Measurements from ENCODE around the gene CHRNA3.

The CHRNA3 gene

GRCh38 chr15:78620527-78621421, at the start of gene CHRNA3:
TSS of gene CHRNA3 (minus strand) at chr15:78620996. CDS start at chr15:78620794, 202 bp downstream.
- DNase-seq: peak; percentile 17

- DNase-seq: no peak
These were observed 48.2 kb upstream of the CHRNA3 start for GRCh38 chr15:78668987-78669386.

GRCh38 chr15:78667578-78668236, 46.9 kb upstream of the CHRNA3 start:
- DNase-seq: no peak

- no peak for DNase-seq
These were observed 45.2 kb upstream of the CHRNA3 start for GRCh38 chr15:78666010-78666409.

- no peak for DNase-seq
These were observed 42.9 kb upstream of the CHRNA3 start for GRCh38 chr15:78663703-78664102.

GRCh38 chr15:78662028-78662427, 41.2 kb upstream of the CHRNA3 start:
- no peak for DNase-seq

- no peak for DNase-seq
These were observed 40.2 kb upstream of the CHRNA3 start for GRCh38 chr15:78661001-78661400.

GRCh38 chr15:78660584-78660983, 39.8 kb upstream of the CHRNA3 start:
- no peak for DNase-seq

- DNase-seq: no peak
These were observed 38.0 kb upstream of the CHRNA3 start for GRCh38 chr15:78658823-78659222.

GRCh38 chr15:78654272-78654671, 33.5 kb upstream of the CHRNA3 start:
- no peak for DNase-seq

GRCh38 chr15:78651930-78652615, 31.3 kb upstream of the CHRNA3 start:
- DNase-seq: no peak

- DNase-seq: no peak
These were observed 30.2 kb upstream of the CHRNA3 start for GRCh38 chr15:78651007-78651406.

GRCh38 chr15:78650022-78650421, 29.2 kb upstream of the CHRNA3 start:
- DNase-seq: no peak

GRCh38 chr15:78645009-78645408, 24.2 kb upstream of the CHRNA3 start:
- no peak for DNase-seq

GRCh38 chr15:78642331-78642730, 21.5 kb upstream of the CHRNA3 start:
- no peak for DNase-seq

GRCh38 chr15:78641749-78642275, 21.0 kb upstream of the CHRNA3 start:
- DNase-seq: no peak

- peak; percentile 41 for DNase-seq
These were observed 20.4 kb upstream of the CHRNA3 start, which contains the start of gene CHRNB4 for GRCh38 chr15:78641102-78641748. TSS of gene CHRNB4 (minus strand) at chr15:78641210. CDS start at chr15:78641133, 77 bp downstream.

GRCh38 chr15:78640527-78641101, 19.8 kb upstream of the CHRNA3 start:
- peak; percentile 7 for DNase-seq

GRCh38 chr15:78638658-78639314, 18.0 kb upstream of the CHRNA3 start:
- peak; percentile 75 for DNase-seq

GRCh38 chr15:78637776-78638435, 17.1 kb upstream of the CHRNA3 start:
- DNase-seq: no peak

- no peak for DNase-seq
These were observed 15.6 kb upstream of the CHRNA3 start for GRCh38 chr15:78636378-78636859.

Data from stimulated activated CD4-positive, alpha-beta T cell treated with anti-CD3 and anti-CD28 coated beads, Interleukin-15, amount 100 ng/mL, for 24 hours (primary cell).